Choroid plexus epithelial cell (primary cell): ENCODE results near the gene SCRN1.

Experiments used
- DNase-seq: peaks from one replicate; pipeline ENCODE4 v3.0.0-alpha.2; 2010; ENCODE audit warnings: low read depth
- H3K4me3 ChIP-seq: 2 replicates; pipeline ENCODE4 v1.5.1; 2011; ENCODE audit warnings: low read depth, mild to moderate bottlenecking, control low read depth, low read length, moderate library complexity
- CTCF ChIP-seq: conservative IDR thresholded peaks from 2 replicates; pipeline ENCODE4 v1.5.1; 2011; ENCODE audit warnings: low read depth, mild to moderate bottlenecking, control low read depth, inconsistent platforms, low read length, moderate library complexity

Gene SCRN1

GRCh38 chr7:30028749-30029635 is 39.4 kb upstream of the SCRN1 start:
- peak; percentile 13 for TF ChIP-seq CTCF
- DNase-seq = peak; percentile 36
- H3K4me3 ChIP-seq = peak overlapping the region; percentile 81

- no peak for TF ChIP-seq CTCF
- peak; percentile 88 for DNase-seq
- peak within 1 kb of the TSS; percentile 81 for H3K4me3 ChIP-seq
Observed at GRCh38 chr7:30028216-30028748, 38.7 kb upstream of the SCRN1 start, which contains the start of gene PLEKHA8. Gene PLEKHA8 (plus strand): TSS chr7:30028412. CDS start chr7:30028763, 351 bp downstream.

- no peak for DNase-seq
- H3K4me3 ChIP-seq = peak overlapping the region; percentile 81
- TF ChIP-seq CTCF = no peak
Observed at GRCh38 chr7:30027740-30028215, 38.2 kb upstream of the SCRN1 start.

GRCh38 chr7:30027065-30027456 is 37.5 kb upstream of the SCRN1 start:
- H3K4me3 ChIP-seq = peak overlapping the region; percentile 81
- DNase-seq = peak; percentile 67
- no peak for TF ChIP-seq CTCF

GRCh38 chr7:30026229-30027064 is 36.8 kb upstream of the SCRN1 start, which contains the start of gene FKBP14:
Gene FKBP14 (minus strand): TSS chr7:30026702. CDS start chr7:30026508, 194 bp downstream.
- peak; percentile 100 for DNase-seq
- peak within 1 kb of the TSS; percentile 81 for H3K4me3 ChIP-seq
- no peak for TF ChIP-seq CTCF

GRCh38 chr7:30023524-30023923 is 33.9 kb upstream of the SCRN1 start:
- H3K4me3 ChIP-seq = no peak overlapping the region
- DNase-seq = no peak
- no peak for TF ChIP-seq CTCF
